Mammary epithelial cell (primary cell): ENCODE data around the gene DENND1A.

Experiments used
- CTCF ChIP-seq, 2 donors: IDR thresholded peaks in 1 of 2; conservative IDR thresholded peaks in 1 of 2; 2 replicates each; pipeline ENCODE4 v1.5.1; 2011 to 2012; ENCODE audit warnings: inconsistent platforms in 2 of 2, low read length in 2 of 2, mild to moderate bottlenecking in 2 of 2, control low read depth in 1 of 2, low read depth in 1 of 2; ENCODE audit not compliant: insufficient read depth in 1 of 2; ENCODE audit errors: extremely low read depth in 1 of 2
- EZH2 ChIP-seq: IDR thresholded peaks from 2 replicates; pipeline ENCODE4 v1.6.1; 2012; ENCODE audit warnings: low read length, inconsistent platforms, borderline replicate concordance

GRCh38 chr9:123597048-123597447 lies 332.9 kb downstream of the DENND1A start:
- no peak for TF ChIP-seq CTCF (conservative IDR thresholded peaks at IDR 0.05 in 1 of 2, IDR thresholded peaks at IDR 0.05 in 1 of 2; ENCODE audit: extremely low read depth in 1 of 2, insufficient read depth in 1 of 2, low read depth in 1 of 2, low read length in 2 of 2)
- no peak for TF ChIP-seq EZH2
